NCI-H1930 (cell line): ENCODE results near the gene LRCH1.

Source experiments
- DNase-seq, 2 experiments: peaks; one replicate each; lab custom pipeline; 2025; lab: John Stamatoyannopoulos, UW

Gene LRCH1

GRCh38 chr13:46639033-46639981 is 86.3 kb downstream of the LRCH1 start:
- DNase-seq, result no peak

- no peak for DNase-seq
Measured at GRCh38 chr13:46640843-46641242, 87.9 kb downstream of the LRCH1 start.

- no peak for DNase-seq
Measured at GRCh38 chr13:46641274-46642081, 88.5 kb downstream of the LRCH1 start.

- DNase-seq, result no peak
Measured at GRCh38 chr13:46642254-46642653, 89.3 kb downstream of the LRCH1 start.

- DNase-seq, result no peak
Measured at GRCh38 chr13:46643165-46643777, 90.3 kb downstream of the LRCH1 start.

- DNase-seq, result no peak
Measured at GRCh38 chr13:46644816-46645215, 91.8 kb downstream of the LRCH1 start.

- DNase-seq, result no peak
Measured at GRCh38 chr13:46647512-46648065, 94.6 kb downstream of the LRCH1 start.

- no peak for DNase-seq
Measured at GRCh38 chr13:46648166-46648607, 95.2 kb downstream of the LRCH1 start.

GRCh38 chr13:46649816-46650215 is 96.8 kb downstream of the LRCH1 start:
- no peak for DNase-seq

- no peak for DNase-seq
Measured at GRCh38 chr13:46654951-46655350, 102.0 kb downstream of the LRCH1 start.

GRCh38 chr13:46655377-46656180 is 102.6 kb downstream of the LRCH1 start:
- no peak for DNase-seq

- DNase-seq, result no peak
Measured at GRCh38 chr13:46656786-46657185, 103.8 kb downstream of the LRCH1 start.

GRCh38 chr13:46659413-46660065 is 106.6 kb downstream of the LRCH1 start:
- no peak for DNase-seq

- no peak for DNase-seq
Measured at GRCh38 chr13:46660416-46660815, 107.4 kb downstream of the LRCH1 start.

GRCh38 chr13:46660857-46661256 is 107.9 kb downstream of the LRCH1 start:
- DNase-seq, result no peak

- DNase-seq, result no peak
Measured at GRCh38 chr13:46662690-46663089, 109.7 kb downstream of the LRCH1 start.

- DNase-seq, result no peak
Measured at GRCh38 chr13:46663206-46664037, 110.5 kb downstream of the LRCH1 start.

GRCh38 chr13:46664195-46664594 is 111.2 kb downstream of the LRCH1 start:
- no peak for DNase-seq

- no peak for DNase-seq
Measured at GRCh38 chr13:46665248-46665632, 112.3 kb downstream of the LRCH1 start.
